K562 (cell line): ENCODE data around the gene PHKG2. TPM values are rescaled to one million over a fixed set of nuclear protein-coding genes. Genes with fewer than 3 reads are reported as not detected.

Source experiments
- ARID4B ChIP-seq: sonication (generic); formaldehyde crosslinking; IDR thresholded peaks from 2 replicates; pipeline ENCODE4 v1.8.0; 2022; ENCODE audit warnings: mild to moderate bottlenecking, missing genetic modification reagents
- CCNT2 ChIP-seq: IDR thresholded peaks from 2 replicates; pipeline ENCODE4 v1.6.1; 2011; ENCODE audit warnings: borderline replicate concordance, low read depth, mild to moderate bottlenecking, moderate library complexity, mixed read lengths, low read length; ENCODE audit not compliant: insufficient read length; ENCODE audit errors: extremely low read depth
- ETV6 ChIP-seq, 3 experiments: fragments of 150-350 bp in 1 of 3; sonication (generic) in 1 of 3; formaldehyde crosslinking in 1 of 3; IDR thresholded peaks; 2 replicates each; pipeline versions ENCODE4 v1.6.1 to v1.8.0; 2014 to 2022; ENCODE audit warnings: borderline replicate concordance in 2 of 3, low read depth in 2 of 3, antibody characterized with exemption in 1 of 3, low read length in 1 of 3, mild to moderate bottlenecking in 1 of 3, missing genetic modification reagents in 1 of 3
- THRAP3 ChIP-seq: fragments of 450-650 bp; IDR thresholded peaks from 2 replicates; pipeline ENCODE4 v1.6.1; 2016; ENCODE audit warnings: mild to moderate bottlenecking, inconsistent platforms, borderline replicate concordance
- YY1 ChIP-seq, 3 experiments: IDR thresholded peaks; 2 replicates each; pipeline ENCODE4 v1.6.1; 2011; ENCODE audit warnings: low read length in 2 of 3, mild to moderate bottlenecking in 2 of 3, moderate library complexity in 2 of 3, borderline replicate concordance in 1 of 3, control low read depth in 1 of 3, low read depth in 1 of 3; ENCODE audit not compliant: insufficient read depth in 3 of 3, insufficient replicate concordance in 2 of 3, control insufficient read depth in 1 of 3, insufficient read length in 1 of 3; ENCODE audit errors: extremely low read depth in 1 of 3
- ZBTB34 ChIP-seq: fragments of 250-450 bp; sonication (Bioruptor Pico); IDR thresholded peaks from 2 replicates; pipeline ENCODE4 v1.8.0; 2021; ENCODE audit warnings: mild to moderate bottlenecking, moderate library complexity
- ZKSCAN3 ChIP-seq: fragments of 250-450 bp; sonication (Bioruptor Pico); IDR thresholded peaks from 2 replicates; pipeline ENCODE4 v1.4.0; 2020
- ZNF174 ChIP-seq: fragments of 250-450 bp; sonication (Bioruptor Pico); IDR thresholded peaks from 2 replicates; pipeline ENCODE4 v1.4.0; 2020; ENCODE audit warnings: mild to moderate bottlenecking
- ZNF79 ChIP-seq: fragments of 250-450 bp; sonication (Bioruptor Pico); IDR thresholded peaks from 2 replicates; pipeline ENCODE4 v1.4.0; 2020; ENCODE audit warnings: low read depth, mild to moderate bottlenecking, moderate library complexity
- polyA plus RNA-seq, 8 experiments: library from polyadenylated mRNA; depleted of rRNA in 4 of 8; stranded (reverse) in 5 of 8; unstranded in 3 of 8; fragments of >200 nt; fragmentation: Nextera tagmentation in 2 of 8; fragmentation: Illumina TruSeq in 1 of 8; extraction: Ambion mirVana in 2 of 8; extraction: Trizol in 1 of 8; gene quantifications; 2 replicates each; pipeline versions ENCODE4 v1.2.1 to v1.2.3, GENCODE V29; 2011 to 2014; ENCODE audit warnings: inconsistent platforms in 1 of 8, missing spikeins in 1 of 8
- total RNA-seq, 7 experiments: library from RNA; depleted of rRNA in 6 of 7; stranded (reverse); fragments of >200 nt in 6 of 7; fragmentation: Illumina TruSeq in 2 of 7; extraction: Trizol in 2 of 7; gene quantifications; 2 replicates each; pipeline versions ENCODE4 v1.2.1 to v1.2.3, GENCODE V29; 2011 to 2021; ENCODE audit warnings: low replicate concordance in 1 of 7
- TF ChIP-seq, protein P1 (sequence below): fragments of 200-800 bp; sonication (Bioruptor generic); IDR thresholded peaks from 2 replicates; pipeline ENCODE4 v1.6.1; 2017; ENCODE audit warnings: missing genetic modification characterization, missing compliant biosample characterization
- TF ChIP-seq, protein P2 (sequence below): IDR thresholded peaks from 2 replicates; pipeline ENCODE4 v1.6.1; 2014; ENCODE audit warnings: antibody characterized with exemption
- TF ChIP-seq, protein P3 (sequence below): fragments of 250-450 bp; sonication (Bioruptor Pico); IDR thresholded peaks from 2 replicates; pipeline ENCODE4 v1.4.0; 2020; ENCODE audit warnings: mild to moderate bottlenecking, moderate library complexity

Gene PHKG2
- total and polyA plus RNA-seq, 9 of the 15 experiments (the other 6 are each of a cell fraction or from before 2014, with no cell fraction given) = 5.8 to 54.2 (median 30.7) TPM

DNA sequence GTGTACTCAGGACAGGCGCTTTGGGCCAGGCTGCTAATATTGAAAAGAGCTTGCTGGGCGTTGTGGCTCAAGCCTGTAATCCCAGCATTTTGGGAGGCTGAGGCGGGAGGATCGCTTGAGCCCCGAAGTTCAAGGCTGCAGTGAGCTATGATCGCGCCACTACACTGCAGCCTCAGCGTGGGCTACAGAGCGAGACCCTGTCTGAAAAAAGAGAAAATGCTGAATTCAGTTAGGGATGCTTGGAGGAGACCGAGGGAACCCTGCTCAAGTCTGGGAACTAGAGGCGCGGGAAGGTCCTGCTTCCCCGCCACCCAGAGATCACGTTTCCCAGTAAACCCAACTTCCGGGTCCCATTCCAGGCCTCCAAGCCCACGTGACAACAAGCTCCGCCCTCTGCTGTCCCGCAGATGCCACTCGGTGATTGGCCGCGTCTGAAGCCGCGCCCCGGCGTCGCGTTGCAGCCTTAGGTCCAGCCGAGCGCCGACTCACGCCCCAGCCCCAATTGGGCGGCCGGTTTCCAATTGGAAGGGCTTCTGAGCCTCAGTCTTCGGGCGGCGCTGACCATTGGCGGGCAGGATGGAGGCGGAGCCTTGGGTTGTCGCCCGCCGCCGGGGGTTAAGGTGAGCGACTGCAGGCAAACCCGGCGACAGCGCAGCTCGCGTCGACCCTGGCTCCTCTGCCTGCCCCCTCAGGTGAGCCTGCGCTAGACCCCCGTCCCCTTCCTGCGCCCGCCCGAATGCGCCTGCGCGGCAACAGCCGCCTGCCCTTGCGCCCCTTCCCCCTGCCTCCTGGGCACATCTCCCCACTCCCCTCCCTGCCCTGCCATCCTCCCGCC is at the start of gene PHKG2 (continued):
- TF ChIP-seq ZKSCAN3 (CRISPR knock-in tag) (no peak), ARID4B (CRISPR knock-in tag) (peak; percentile 56), ZNF79 (no peak), CCNT2 (peak; percentile 82), ETV6 (IDR thresholded peaks at IDR 0.05; ENCODE audit: borderline replicate concordance in 1 of 2, low read depth in 2 of 2, low read length in 1 of 2) (0 out of 4 replicates have a peak, but pooled peaks of 1 of the 2 experiments have one; percentile 42), ETV6 (CRISPR knock-in tag; IDR thresholded peaks at IDR 0.05; ENCODE audit: borderline replicate concordance) (no peak), YY1 (IDR thresholded peaks at IDR 0.05; ENCODE audit: borderline replicate concordance in 1 of 3, control insufficient read depth in 1 of 3, extremely low read depth in 1 of 3, insufficient read depth in 3 of 3, insufficient read length in 1 of 3, insufficient replicate concordance in 2 of 3, low read depth in 1 of 3, low read length in 2 of 3) (peak in 1 of 3 experiments; percentile 35), THRAP3 (no peak), ZNF174 (CRISPR knock-in tag) (no peak), ZBTB34 (CRISPR knock-in tag) (no peak)
- TF ChIP-seq, protein P1, sequence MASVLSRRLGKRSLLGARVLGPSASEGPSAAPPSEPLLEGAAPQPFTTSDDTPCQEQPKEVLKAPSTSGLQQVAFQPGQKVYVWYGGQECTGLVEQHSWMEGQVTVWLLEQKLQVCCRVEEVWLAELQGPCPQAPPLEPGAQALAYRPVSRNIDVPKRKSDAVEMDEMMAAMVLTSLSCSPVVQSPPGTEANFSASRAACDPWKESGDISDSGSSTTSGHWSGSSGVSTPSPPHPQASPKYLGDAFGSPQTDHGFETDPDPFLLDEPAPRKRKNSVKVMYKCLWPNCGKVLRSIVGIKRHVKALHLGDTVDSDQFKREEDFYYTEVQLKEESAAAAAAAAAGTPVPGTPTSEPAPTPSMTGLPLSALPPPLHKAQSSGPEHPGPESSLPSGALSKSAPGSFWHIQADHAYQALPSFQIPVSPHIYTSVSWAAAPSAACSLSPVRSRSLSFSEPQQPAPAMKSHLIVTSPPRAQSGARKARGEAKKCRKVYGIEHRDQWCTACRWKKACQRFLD (CRISPR knock-in tag) = peak; percentile 15; the same call in 1 of the 2 replicates
- TF ChIP-seq, protein P2, sequence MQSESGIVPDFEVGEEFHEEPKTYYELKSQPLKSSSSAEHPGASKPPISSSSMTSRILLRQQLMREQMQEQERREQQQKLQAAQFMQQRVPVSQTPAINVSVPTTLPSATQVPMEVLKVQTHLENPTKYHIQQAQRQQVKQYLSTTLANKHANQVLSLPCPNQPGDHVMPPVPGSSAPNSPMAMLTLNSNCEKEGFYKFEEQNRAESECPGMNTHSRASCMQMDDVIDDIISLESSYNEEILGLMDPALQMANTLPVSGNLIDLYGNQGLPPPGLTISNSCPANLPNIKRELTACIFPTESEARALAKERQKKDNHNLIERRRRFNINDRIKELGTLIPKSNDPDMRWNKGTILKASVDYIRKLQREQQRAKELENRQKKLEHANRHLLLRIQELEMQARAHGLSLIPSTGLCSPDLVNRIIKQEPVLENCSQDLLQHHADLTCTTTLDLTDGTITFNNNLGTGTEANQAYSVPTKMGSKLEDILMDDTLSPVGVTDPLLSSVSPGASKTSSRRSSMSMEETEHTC = 0 out of 2 replicates have a peak, but pooled peaks have one; percentile 45
- TF ChIP-seq, protein P3, sequence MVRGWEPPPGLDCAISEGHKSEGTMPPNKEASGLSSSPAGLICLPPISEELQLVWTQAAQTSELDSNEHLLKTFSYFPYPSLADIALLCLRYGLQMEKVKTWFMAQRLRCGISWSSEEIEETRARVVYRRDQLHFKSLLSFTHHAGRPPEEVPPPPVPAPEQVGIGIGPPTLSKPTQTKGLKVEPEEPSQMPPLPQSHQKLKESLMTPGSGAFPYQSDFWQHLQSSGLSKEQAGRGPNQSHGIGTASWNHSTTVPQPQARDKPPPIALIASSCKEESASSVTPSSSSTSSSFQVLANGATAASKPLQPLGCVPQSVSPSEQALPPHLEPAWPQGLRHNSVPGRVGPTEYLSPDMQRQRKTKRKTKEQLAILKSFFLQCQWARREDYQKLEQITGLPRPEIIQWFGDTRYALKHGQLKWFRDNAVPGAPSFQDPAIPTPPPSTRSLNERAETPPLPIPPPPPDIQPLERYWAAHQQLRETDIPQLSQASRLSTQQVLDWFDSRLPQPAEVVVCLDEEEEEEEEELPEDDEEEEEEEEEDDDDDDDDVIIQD (CRISPR knock-in tag) = no peak
